Osteocyte (in vitro differentiated cells): Measurements from ENCODE around the gene SLC34A2. TPM values are rescaled to one million over a fixed set of nuclear protein-coding genes. Genes with fewer than 3 reads are reported as not detected.

ENCODE experiments used
- DNase-seq: peaks from one replicate; pipeline ENCODE4 v3.0.0; 2021; ENCODE audit warnings: mixed read lengths; ENCODE audit not compliant: unreplicated experiment; ENCODE audit errors: extremely low spot score
- H3K27ac Mint-ChIP-seq: one replicate; pipeline ENCODE4 v1.8.0; 2021; ENCODE audit warnings: mild to moderate bottlenecking, mixed read lengths; ENCODE audit not compliant: unreplicated experiment
- H3K27me3 Mint-ChIP-seq: one replicate; pipeline ENCODE4 v1.8.0; 2021; ENCODE audit warnings: mixed read lengths; ENCODE audit not compliant: unreplicated experiment
- H3K36me3 Mint-ChIP-seq: one replicate; pipeline ENCODE4 v1.8.0; 2021; ENCODE audit warnings: mixed read lengths; ENCODE audit not compliant: unreplicated experiment
- H3K4me1 Mint-ChIP-seq: one replicate; pipeline ENCODE4 v1.8.0; 2021; ENCODE audit warnings: mixed read lengths; ENCODE audit not compliant: unreplicated experiment
- H3K4me3 Mint-ChIP-seq: one replicate; pipeline ENCODE4 v1.8.0; 2021; ENCODE audit warnings: mild to moderate bottlenecking, moderate library complexity, mixed read lengths; ENCODE audit not compliant: unreplicated experiment
- H3K9me3 Mint-ChIP-seq: one replicate; pipeline ENCODE4 v1.8.0; 2021; ENCODE audit warnings: mixed read lengths; ENCODE audit not compliant: unreplicated experiment
- total RNA-seq: library from RNA; stranded (reverse); gene quantifications from 2 replicates; pipeline ENCODE4 v1.2.1, GENCODE V29; 2021
- TF ChIP-seq, protein P1 (sequence below): fragments of 200-600 bp; sonication (generic); IDR thresholded peaks from 2 replicates; pipeline ENCODE4 v1.5.0; 2021; ENCODE audit warnings: antibody characterized with exemption, mild to moderate bottlenecking, moderate library complexity

SLC34A2 gene
- total RNA-seq, 1 donor from 2014 or later = not detected

DNA sequence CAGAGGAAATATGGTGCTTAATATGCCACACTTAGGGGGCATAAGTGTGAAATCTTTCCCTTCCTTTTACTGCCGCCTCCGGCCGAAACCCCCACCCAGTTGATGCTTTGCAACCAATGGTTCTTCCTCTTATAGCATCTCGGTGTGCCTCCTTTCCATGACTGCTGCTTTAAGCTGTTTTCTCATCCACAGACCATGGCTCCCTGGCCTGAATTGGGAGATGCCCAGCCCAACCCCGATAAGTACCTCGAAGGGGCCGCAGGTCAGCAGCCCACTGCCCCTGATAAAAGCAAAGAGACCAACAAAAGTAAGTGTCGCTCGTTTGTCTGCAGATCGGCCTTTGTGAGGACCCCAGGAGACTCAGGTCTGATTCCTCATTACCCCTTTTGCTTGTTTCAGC is 6.7 kb downstream of the SLC34A2 start:
- TF ChIP-seq, protein P1, sequence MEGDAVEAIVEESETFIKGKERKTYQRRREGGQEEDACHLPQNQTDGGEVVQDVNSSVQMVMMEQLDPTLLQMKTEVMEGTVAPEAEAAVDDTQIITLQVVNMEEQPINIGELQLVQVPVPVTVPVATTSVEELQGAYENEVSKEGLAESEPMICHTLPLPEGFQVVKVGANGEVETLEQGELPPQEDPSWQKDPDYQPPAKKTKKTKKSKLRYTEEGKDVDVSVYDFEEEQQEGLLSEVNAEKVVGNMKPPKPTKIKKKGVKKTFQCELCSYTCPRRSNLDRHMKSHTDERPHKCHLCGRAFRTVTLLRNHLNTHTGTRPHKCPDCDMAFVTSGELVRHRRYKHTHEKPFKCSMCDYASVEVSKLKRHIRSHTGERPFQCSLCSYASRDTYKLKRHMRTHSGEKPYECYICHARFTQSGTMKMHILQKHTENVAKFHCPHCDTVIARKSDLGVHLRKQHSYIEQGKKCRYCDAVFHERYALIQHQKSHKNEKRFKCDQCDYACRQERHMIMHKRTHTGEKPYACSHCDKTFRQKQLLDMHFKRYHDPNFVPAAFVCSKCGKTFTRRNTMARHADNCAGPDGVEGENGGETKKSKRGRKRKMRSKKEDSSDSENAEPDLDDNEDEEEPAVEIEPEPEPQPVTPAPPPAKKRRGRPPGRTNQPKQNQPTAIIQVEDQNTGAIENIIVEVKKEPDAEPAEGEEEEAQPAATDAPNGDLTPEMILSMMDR = no peak
- Mint-ChIP-seq H3K9me3 (no peaks in the 10 kb centered on the region), H3K27me3 (peaks cover 19% of the 10 kb centered on the region), H3K36me3 (no peaks in the 10 kb centered on the region), H3K4me1 (no peaks in the 10 kb centered on the region), H3K27ac (no peak overlapping the region), H3K4me3 (no peak overlapping the region)
- DNase-seq = no peak

DNA sequence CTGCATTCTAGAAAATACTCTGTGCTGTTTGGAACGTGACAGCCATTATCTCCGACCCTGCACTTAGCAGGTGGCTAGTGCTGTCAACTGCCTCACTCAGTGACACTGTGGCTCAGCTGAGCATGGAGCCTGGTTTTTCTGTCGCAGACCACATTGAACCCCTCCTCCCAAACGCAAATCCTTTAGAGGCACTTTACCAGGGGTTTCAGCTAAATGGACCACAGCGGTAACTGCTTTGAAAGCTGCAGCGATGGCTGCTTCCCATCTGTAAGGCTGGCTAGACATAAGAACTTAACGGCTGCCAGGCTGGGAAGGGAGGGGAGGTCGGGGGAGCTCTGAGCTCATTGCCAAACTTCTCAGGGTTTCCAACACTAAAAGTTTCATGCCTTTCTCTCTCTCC is 8.1 kb downstream of the SLC34A2 start:
- H3K36me3 Mint-ChIP-seq = no peaks in the 10 kb centered on the region
- H3K9me3 Mint-ChIP-seq = no peaks in the 10 kb centered on the region
- no peak for DNase-seq
- TF ChIP-seq, protein P1 = no peak
- no peak overlapping the region for H3K27ac Mint-ChIP-seq
- H3K4me1 Mint-ChIP-seq = no peaks in the 10 kb centered on the region
- H3K4me3 Mint-ChIP-seq = no peak overlapping the region
- peaks cover 16% of the 10 kb centered on the region for H3K27me3 Mint-ChIP-seq

DNA sequence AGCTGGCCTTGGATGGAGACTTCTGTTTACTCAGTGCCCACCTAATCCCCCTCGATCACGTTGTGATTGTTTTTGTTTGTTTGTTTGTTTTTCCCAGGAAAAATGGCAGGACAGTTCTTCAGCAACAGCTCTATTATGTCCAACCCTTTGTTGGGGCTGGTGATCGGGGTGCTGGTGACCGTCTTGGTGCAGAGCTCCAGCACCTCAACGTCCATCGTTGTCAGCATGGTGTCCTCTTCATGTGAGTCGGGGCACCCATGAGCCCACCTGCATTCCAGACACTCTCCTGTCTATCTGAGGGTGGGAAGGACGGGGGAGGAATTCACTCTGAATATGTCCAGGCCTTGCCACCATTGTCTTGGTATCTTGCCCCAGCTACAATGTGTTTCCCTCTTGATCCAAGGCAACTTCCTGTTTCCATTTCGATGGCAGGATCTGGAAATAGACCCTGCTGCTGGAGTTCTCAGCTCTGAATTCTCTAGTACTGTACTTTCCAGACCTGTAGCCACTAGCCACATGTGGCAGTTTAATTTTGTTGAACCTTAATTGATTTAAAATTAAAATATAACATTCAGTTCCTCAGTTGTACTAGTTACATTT is 10.5 kb downstream of the SLC34A2 start:
- H3K36me3 Mint-ChIP-seq = no peaks in the 10 kb centered on the region
- peaks cover 21% of the 10 kb centered on the region for H3K27me3 Mint-ChIP-seq
- H3K27ac Mint-ChIP-seq = no peak overlapping the region

DNA sequence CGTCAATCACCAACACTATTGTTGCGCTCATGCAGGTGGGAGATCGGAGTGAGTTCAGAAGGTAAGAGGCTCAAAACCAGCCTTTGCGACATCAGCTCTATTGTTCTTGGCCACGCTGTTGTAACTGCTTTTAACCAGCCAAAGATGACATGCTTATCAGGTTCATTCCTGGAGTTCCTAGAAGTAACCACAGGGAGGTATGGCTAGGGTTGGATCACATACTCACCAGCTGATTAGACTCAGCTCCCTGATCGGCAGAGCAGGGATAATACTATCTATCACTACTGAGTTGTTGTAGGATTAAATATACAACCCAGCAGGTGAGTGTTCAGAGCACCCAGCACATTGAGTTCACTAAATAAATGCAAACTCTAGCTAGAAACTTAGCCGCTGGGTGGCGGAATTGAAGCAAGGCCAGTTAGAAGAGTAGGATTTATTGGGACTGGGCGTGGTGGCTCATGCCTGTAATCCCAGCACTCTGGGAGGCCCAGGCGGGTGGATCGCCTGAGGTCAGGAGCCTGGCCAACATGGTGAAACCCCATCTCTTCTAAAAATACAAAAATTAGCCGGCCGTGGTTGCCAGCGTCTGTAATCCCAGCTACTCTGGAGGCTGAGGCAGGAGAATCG is 12.4 kb downstream of the SLC34A2 start:
- H3K36me3 Mint-ChIP-seq = no peaks in the 10 kb centered on the region
- DNase-seq = no peak
- H3K27me3 Mint-ChIP-seq = peaks cover 21% of the 10 kb centered on the region
- TF ChIP-seq, protein P1 = no peak
- no peak overlapping the region for H3K4me3 Mint-ChIP-seq
- no peak overlapping the region for H3K27ac Mint-ChIP-seq
- no peaks in the 10 kb centered on the region for H3K9me3 Mint-ChIP-seq
- H3K4me1 Mint-ChIP-seq = no peaks in the 10 kb centered on the region

More for the DNA sequence above, 10.5 kb downstream of the SLC34A2 start:
- no peak for DNase-seq
- TF ChIP-seq, protein P1 = no peak
- Mint-ChIP-seq H3K4me1 (no peaks in the 10 kb centered on the region), H3K9me3 (no peaks in the 10 kb centered on the region), H3K4me3 (no peak overlapping the region)

DNA sequence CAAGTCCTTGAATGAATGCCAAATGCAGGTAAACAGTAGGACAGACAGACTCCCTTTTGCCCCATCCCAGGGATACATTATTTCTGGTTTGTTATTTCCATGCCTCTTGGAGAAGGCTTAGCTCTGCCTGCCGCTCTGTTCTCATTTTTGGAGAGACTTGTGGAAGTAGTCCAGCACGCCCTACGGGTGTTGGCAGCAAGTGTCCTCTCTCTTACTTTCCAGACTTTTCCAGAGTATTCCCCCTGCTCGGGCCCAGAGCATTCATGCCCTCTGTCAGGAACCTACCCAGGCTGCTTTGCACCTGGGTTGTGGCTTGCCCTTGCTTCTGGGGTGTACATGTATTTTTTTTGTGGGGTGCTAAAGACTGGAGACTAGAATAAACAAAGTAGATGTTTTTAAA is 15.3 kb downstream of the SLC34A2 start:
- Mint-ChIP-seq H3K4me1 (no peaks in the 10 kb centered on the region), H3K4me3 (no peak overlapping the region), H3K27me3 (peaks cover 6% of the 10 kb centered on the region), H3K36me3 (no peaks in the 10 kb centered on the region), H3K27ac (no peak overlapping the region), H3K9me3 (no peaks in the 10 kb centered on the region)
- TF ChIP-seq, protein P1 = no peak
- no peak for DNase-seq
